Activated effector memory CD4-positive, alpha-beta T cell treated with Interleukin-2 at 50 U/mL for 16 hours (primary cell): Measurements from ENCODE around the gene KMT2C.
"Not testable (repeated sequence)": the region's sequence is repeated elsewhere in the genome, so short reads cannot be mapped to it uniquely, and the experiment has no call there.

Source experiments
- DNase-seq: peaks from one replicate; pipeline ENCODE4 v3.0.0-alpha.2; 2020

Gene KMT2C

GRCh38 chr7:152402384-152403250 is 33.2 kb downstream of the KMT2C start:
- DNase-seq = no peak

- DNase-seq = no peak
Observed at GRCh38 chr7:152399344-152399743, 36.5 kb downstream of the KMT2C start.

- DNase-seq = no peak
Observed at GRCh38 chr7:152395112-152395511, 40.7 kb downstream of the KMT2C start.

- DNase-seq = not testable (repeated sequence)
Observed at GRCh38 chr7:152394214-152394613, 41.6 kb downstream of the KMT2C start.

- DNase-seq = no peak
Observed at GRCh38 chr7:152392254-152392653, 43.5 kb downstream of the KMT2C start.

- DNase-seq = not testable (repeated sequence)
Observed at GRCh38 chr7:152386136-152386764, 49.6 kb downstream of the KMT2C start.

- DNase-seq = not testable (repeated sequence)
Observed at GRCh38 chr7:152384235-152385200, 51.3 kb downstream of the KMT2C start.

GRCh38 chr7:152383341-152384234 is 52.2 kb downstream of the KMT2C start:
- no peak for DNase-seq

- no peak for DNase-seq
Observed at GRCh38 chr7:152382244-152382643, 53.6 kb downstream of the KMT2C start.

- DNase-seq = not testable (repeated sequence)
Observed at GRCh38 chr7:152380931-152381578, 54.7 kb downstream of the KMT2C start.

- DNase-seq = not testable (repeated sequence)
Observed at GRCh38 chr7:152378497-152378896, 57.3 kb downstream of the KMT2C start.

GRCh38 chr7:152376716-152377484 is 58.9 kb downstream of the KMT2C start:
- not testable (repeated sequence) for DNase-seq

- DNase-seq = no peak
Observed at GRCh38 chr7:152370297-152370696, 65.5 kb downstream of the KMT2C start.

GRCh38 chr7:152369518-152369917 is 66.3 kb downstream of the KMT2C start:
- no peak for DNase-seq

GRCh38 chr7:152367170-152367569 is 68.6 kb downstream of the KMT2C start:
- no peak for DNase-seq

GRCh38 chr7:152366662-152367061 is 69.1 kb downstream of the KMT2C start:
- DNase-seq = no peak

GRCh38 chr7:152365982-152366603 is 69.7 kb downstream of the KMT2C start:
- DNase-seq = no peak

GRCh38 chr7:152363798-152364197 is 72.0 kb downstream of the KMT2C start:
- no peak for DNase-seq

GRCh38 chr7:152362128-152362926 is 73.5 kb downstream of the KMT2C start:
- DNase-seq = no peak
